ENCODE results near the gene CACNA2D1.

The CACNA2D1 gene

GRCh38 chr7:81929386-81929785, 514.2 kb downstream of the CACNA2D1 start:
- DNase-seq: peak; percentile 34

DNA sequence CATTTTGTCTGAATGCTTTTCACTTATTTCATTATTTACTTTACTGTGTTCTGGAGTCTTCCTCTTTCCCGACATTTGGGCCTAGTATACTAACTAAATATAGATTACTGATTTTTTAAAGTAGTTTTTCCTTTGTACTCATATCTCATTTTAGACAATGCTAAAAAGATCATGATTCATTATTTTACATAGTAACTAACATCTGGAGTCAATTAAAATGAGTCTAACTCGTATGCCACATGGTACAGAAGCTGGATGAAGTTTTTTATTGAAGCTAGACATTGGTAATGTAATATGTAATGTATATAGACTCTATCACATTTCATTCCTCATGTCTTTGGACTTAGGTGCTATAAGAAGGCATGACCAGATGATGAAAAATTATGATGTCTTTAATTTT, 517.4 kb downstream of the CACNA2D1 start:
- DNase-seq: peak; percentile 49

- no peak for DNase-seq
Observed at GRCh38 chr7:81925530-81925929, 518.0 kb downstream of the CACNA2D1 start.

DNA sequence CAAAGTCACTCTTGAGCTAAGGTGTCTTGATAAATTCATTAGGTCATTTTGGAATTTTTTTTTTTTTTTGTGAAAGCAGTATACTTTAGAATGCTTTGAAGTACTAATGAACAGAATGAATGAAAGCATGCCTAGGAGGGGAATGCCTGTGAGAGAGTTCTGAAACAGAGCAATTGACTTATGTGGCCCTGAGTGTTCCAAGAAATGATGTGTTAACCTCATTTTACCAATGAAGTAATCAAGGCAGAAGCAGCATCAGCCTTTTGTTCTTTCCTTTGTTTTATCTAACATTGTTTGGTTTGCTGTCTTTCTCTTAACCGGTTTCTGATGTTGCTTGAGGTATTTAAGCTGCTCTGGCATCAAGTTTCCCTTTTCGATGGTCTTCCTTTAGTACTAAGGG, 519.1 kb downstream of the CACNA2D1 start:
- no peak for DNase-seq

- no peak for DNase-seq
Observed at GRCh38 chr7:81919494-81919893, 524.1 kb downstream of the CACNA2D1 start.

GRCh38 chr7:81908220-81908619, 535.4 kb downstream of the CACNA2D1 start:
- no peak for DNase-seq

DNA sequence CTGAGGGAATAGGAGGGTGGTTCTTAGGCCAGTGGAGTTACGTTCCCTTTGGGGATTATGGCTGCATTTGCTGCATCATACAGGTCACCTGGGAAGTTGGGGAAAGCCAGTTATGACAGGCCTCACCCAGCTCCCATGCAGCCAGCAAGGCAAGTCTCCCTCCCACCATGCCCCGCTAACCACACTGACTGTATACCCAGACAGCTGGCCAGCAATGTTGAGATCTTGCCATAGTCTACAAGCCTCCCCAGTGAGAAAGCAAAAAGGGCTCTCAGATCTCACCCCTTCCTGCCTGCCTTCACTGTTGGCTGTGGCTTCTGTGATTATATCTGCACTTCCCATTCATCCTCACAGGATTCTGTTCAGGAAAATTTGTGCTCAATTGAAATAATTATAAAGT, 540.5 kb downstream of the CACNA2D1 start:
- peak; percentile 28 for DNase-seq

- DNase-seq: no peak
Observed at GRCh38 chr7:81902536-81902935, 541.0 kb downstream of the CACNA2D1 start.
